IMR-90 (cell line): Measurements from ENCODE around the gene CAND1.

Experiments used
- BHLHE40 ChIP-seq: fragments of 150-350 bp; IDR thresholded peaks from 2 replicates; pipeline ENCODE4 v1.6.1; 2016; ENCODE audit warnings: mild to moderate bottlenecking, low read depth, low read length
- CEBPB ChIP-seq: IDR thresholded peaks from 2 replicates; pipeline ENCODE4 v1.6.1; 2012; ENCODE audit warnings: low read depth, low read length, improper control_type of control experiment
- CTCF ChIP-seq: conservative IDR thresholded peaks from 2 replicates; pipeline ENCODE4 v1.5.1; 2012; ENCODE audit warnings: mild to moderate bottlenecking, low read depth, low read length, improper control_type of control experiment
- FOS ChIP-seq: fragments of 150-350 bp; IDR thresholded peaks from 2 replicates; pipeline ENCODE4 v1.6.1; 2016; ENCODE audit warnings: low read depth, low read length
- MAFK ChIP-seq: IDR thresholded peaks from 2 replicates; pipeline ENCODE4 v1.6.1; 2012; ENCODE audit warnings: low read depth, low read length, improper control_type of control experiment
- MAZ ChIP-seq: IDR thresholded peaks from 2 replicates; pipeline ENCODE4 v1.6.1; 2012; ENCODE audit warnings: low read depth, mild to moderate bottlenecking, low read length, improper control_type of control experiment, moderate library complexity, borderline replicate concordance
- MXI1 ChIP-seq: IDR thresholded peaks from 2 replicates; pipeline ENCODE4 v1.6.1; 2012; ENCODE audit warnings: low read depth, mild to moderate bottlenecking, low read length, moderate library complexity, borderline replicate concordance
- POLR2A ChIP-seq: IDR thresholded peaks from 2 replicates; pipeline ENCODE4 v1.6.1; 2012; ENCODE audit warnings: mild to moderate bottlenecking, low read depth, low read length
- RAD21 ChIP-seq: IDR thresholded peaks from 2 replicates; pipeline ENCODE4 v1.6.1; 2012; ENCODE audit warnings: low read length, improper control_type of control experiment
- RFX5 ChIP-seq: IDR thresholded peaks from 2 replicates; pipeline ENCODE4 v1.8.0; 2012; ENCODE audit warnings: low read depth, mild to moderate bottlenecking, low read length, moderate library complexity
- SMC3 ChIP-seq: fragments of 150-350 bp; IDR thresholded peaks from 2 replicates; pipeline ENCODE4 v1.6.1; 2016; ENCODE audit warnings: low read depth, mild to moderate bottlenecking, antibody characterized with exemption, low read length, moderate library complexity
- TF ChIP-seq, protein P1 (sequence below): fragments of 150-350 bp; IDR thresholded peaks from 2 replicates; pipeline ENCODE4 v1.6.1; 2017; ENCODE audit warnings: mild to moderate bottlenecking, antibody characterized with exemption, low read length, low read depth

DNA sequence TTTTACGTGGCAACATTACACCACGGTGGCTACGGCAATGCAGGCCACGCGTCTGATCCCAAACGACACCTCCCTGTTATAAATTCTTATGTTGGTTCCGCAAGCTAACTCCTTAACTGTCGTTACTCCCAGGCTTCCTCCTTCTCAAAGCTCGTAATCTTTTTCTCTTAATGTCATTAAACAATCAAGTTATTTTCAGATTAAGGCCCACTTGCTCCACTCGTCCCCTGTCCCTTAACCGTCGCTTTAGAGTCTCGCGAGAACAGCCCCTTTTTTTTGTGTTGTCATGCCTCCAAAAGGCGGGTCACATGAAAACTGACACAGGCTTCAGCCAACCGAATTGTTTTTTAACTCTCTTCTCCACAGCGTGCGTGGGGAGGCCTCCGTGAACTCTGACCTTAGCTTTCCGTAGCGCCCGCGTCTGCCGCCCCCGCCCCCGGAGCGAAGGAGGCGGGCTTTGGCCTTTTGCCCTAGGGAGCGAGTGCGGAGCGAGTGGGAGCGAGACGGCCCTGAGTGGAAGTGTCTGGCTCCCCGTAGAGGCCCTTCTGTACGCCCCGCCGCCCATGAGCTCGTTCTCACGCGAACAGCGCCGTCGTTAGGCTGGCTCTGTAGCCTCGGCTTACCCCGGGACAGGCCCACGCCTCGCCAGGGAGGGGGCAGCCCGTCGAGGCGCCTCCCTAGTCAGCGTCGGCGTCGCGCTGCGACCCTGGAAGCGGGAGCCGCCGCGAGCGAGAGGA, at the start of gene CAND1:
- TF ChIP-seq MAFK (no peak), POLR2A (peak; percentile 92), CTCF (no peak), RFX5 (no peak), CEBPB (peak; percentile 49; the same call in 1 of the 2 replicates), SMC3 (no peak), MXI1 (no peak), RAD21 (0 out of 2 replicates have a peak, but pooled peaks have one; percentile 6), FOS (no peak), MAZ (peak; percentile 95; the same call in 1 of the 2 replicates), BHLHE40 (peak; percentile 3; the same call in 1 of the 2 replicates)
- TF ChIP-seq, protein P1, sequence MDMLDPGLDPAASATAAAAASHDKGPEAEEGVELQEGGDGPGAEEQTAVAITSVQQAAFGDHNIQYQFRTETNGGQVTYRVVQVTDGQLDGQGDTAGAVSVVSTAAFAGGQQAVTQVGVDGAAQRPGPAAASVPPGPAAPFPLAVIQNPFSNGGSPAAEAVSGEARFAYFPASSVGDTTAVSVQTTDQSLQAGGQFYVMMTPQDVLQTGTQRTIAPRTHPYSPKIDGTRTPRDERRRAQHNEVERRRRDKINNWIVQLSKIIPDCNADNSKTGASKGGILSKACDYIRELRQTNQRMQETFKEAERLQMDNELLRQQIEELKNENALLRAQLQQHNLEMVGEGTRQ, result peak; percentile 65; the same call in 1 of the 2 replicates
